Osteoblast (primary cell): ENCODE measurements around the gene SLC43A1. TPM values are rescaled to one million over a fixed set of nuclear protein-coding genes. Genes with fewer than 3 reads are reported as not detected.
A peak's percentile ranks its signal among the peaks of the same experiment; 100 is the strongest.

ENCODE experiments used
- DNase-seq: peaks from one replicate; pipeline ENCODE4 v3.0.0; 2011; ENCODE audit warnings: low spot score, mixed read lengths; ENCODE audit not compliant: insufficient read length; ENCODE audit errors: missing footprints
- H2AFZ ChIP-seq: 2 replicates; pipeline ENCODE4 v1.6.0; 2011; ENCODE audit warnings: mild to moderate bottlenecking, low read length
- H3K27ac ChIP-seq: 2 replicates; pipeline ENCODE4 v1.5.1; 2011; ENCODE audit warnings: mild to moderate bottlenecking, low read depth, low read length, moderate library complexity
- H3K27me3 ChIP-seq: 2 replicates; pipeline ENCODE4 v1.6.0; 2012; ENCODE audit warnings: mild to moderate bottlenecking, control low read depth, inconsistent platforms, low read length, moderate library complexity; ENCODE audit not compliant: insufficient read depth
- H3K36me3 ChIP-seq: 2 replicates; pipeline ENCODE4 v1.5.1; 2011; ENCODE audit warnings: mild to moderate bottlenecking, low read length, control low read depth, moderate library complexity; ENCODE audit not compliant: insufficient read depth
- H3K4me1 ChIP-seq: 2 replicates; pipeline ENCODE4 v1.5.1; 2011; ENCODE audit warnings: mild to moderate bottlenecking, low read length, control low read depth, moderate library complexity; ENCODE audit not compliant: insufficient read depth
- H3K4me2 ChIP-seq: 2 replicates; pipeline ENCODE4 v1.6.0; 2011; ENCODE audit warnings: mild to moderate bottlenecking, low read length; ENCODE audit not compliant: insufficient read depth
- H3K4me3 ChIP-seq: fragments of 200-600 bp; sonication (generic); 3 replicates; pipeline ENCODE4 v1.5.1; 2012; ENCODE audit warnings: mild to moderate bottlenecking, low read length, inconsistent platforms; ENCODE audit not compliant: insufficient read depth
- H3K79me2 ChIP-seq: 2 replicates; pipeline ENCODE4 v1.6.0; 2012; ENCODE audit warnings: mild to moderate bottlenecking, low read length, control low read depth, inconsistent platforms; ENCODE audit not compliant: insufficient read depth
- H3K9me3 ChIP-seq: 2 replicates; pipeline ENCODE4 v1.5.1; 2011; ENCODE audit warnings: low read depth, low read length, control low read depth
- H4K20me1 ChIP-seq: 2 replicates; pipeline ENCODE4 v1.6.0; 2012; ENCODE audit warnings: mild to moderate bottlenecking, low read length, control low read depth; ENCODE audit not compliant: insufficient read depth
- CTCF ChIP-seq: IDR thresholded peaks from 2 replicates; pipeline ENCODE4 v1.5.1; 2011; ENCODE audit warnings: mild to moderate bottlenecking, low read depth, low read length, moderate library complexity; ENCODE audit errors: extremely low read depth
- total RNA-seq: library from RNA; depleted of rRNA; stranded (reverse); fragments of >200 nt; gene quantifications from 2 replicates; pipeline ENCODE4 v1.2.3, GENCODE V29; 2012

Gene SLC43A1
- total RNA-seq, 1 donor = 18.5 TPM

DNA sequence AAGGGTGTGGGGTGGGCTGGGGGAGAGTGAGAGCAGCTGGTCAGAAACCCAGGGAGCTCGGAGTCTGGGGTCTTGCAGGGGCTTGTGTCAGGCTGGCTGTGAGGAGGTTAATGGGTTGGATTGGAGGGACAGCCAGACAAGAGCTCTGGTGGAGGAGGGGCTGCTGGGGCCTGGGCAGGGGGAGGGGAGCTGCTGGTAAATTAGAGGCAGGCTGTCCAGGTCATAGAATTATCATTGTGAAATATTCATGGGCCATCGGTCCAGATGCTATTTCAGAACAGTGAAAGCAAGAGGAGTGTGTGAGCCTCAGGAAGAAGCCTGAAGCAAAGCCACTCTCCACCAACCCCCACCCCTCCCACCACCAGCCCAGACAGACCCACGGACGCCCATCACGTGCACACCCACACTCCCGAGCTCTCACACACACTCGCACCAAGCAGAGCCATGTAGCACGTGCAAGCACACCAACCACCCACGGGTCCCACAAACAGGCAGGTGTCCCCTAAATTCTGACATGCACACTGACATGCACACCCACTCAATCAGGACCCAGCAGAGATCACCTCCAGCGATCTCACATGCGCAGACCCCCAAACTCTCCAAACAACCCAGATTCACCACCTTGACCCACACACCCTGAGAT is 36.4 kb downstream of the SLC43A1 start:
- H3K36me3 ChIP-seq = no peaks in the 10 kb centered on the region
- peak; percentile 85 for DNase-seq
- no peaks in the 10 kb centered on the region for H3K79me2 ChIP-seq
- H2AFZ ChIP-seq = no peak overlapping the region
- no peak overlapping the region for H3K27ac ChIP-seq
- H3K4me1 ChIP-seq = peaks cover 7% of the 10 kb centered on the region
- no peak for TF ChIP-seq CTCF
- no peak overlapping the region for H3K4me3 ChIP-seq
- no peak overlapping the region for H3K4me2 ChIP-seq
- no peaks in the 10 kb centered on the region for H4K20me1 ChIP-seq
- no peaks in the 10 kb centered on the region for H3K9me3 ChIP-seq
- H3K27me3 ChIP-seq = peaks cover 52% of the 10 kb centered on the region

GRCh38 chr11:57477507-57478189 is 37.9 kb downstream of the SLC43A1 start:
- no peaks in the 10 kb centered on the region for H3K36me3 ChIP-seq
- H3K4me2 ChIP-seq = no peak overlapping the region
- H3K4me3 ChIP-seq = no peak overlapping the region
- H3K27me3 ChIP-seq = peaks cover 45% of the 10 kb centered on the region
- no peaks in the 10 kb centered on the region for H3K9me3 ChIP-seq
- no peak for TF ChIP-seq CTCF
- H2AFZ ChIP-seq = no peak overlapping the region
- H3K27ac ChIP-seq = no peak overlapping the region
- no peaks in the 10 kb centered on the region for H4K20me1 ChIP-seq
- no peaks in the 10 kb centered on the region for H3K79me2 ChIP-seq
- no peaks in the 10 kb centered on the region for H3K4me1 ChIP-seq
- DNase-seq = peak; percentile 87

DNA sequence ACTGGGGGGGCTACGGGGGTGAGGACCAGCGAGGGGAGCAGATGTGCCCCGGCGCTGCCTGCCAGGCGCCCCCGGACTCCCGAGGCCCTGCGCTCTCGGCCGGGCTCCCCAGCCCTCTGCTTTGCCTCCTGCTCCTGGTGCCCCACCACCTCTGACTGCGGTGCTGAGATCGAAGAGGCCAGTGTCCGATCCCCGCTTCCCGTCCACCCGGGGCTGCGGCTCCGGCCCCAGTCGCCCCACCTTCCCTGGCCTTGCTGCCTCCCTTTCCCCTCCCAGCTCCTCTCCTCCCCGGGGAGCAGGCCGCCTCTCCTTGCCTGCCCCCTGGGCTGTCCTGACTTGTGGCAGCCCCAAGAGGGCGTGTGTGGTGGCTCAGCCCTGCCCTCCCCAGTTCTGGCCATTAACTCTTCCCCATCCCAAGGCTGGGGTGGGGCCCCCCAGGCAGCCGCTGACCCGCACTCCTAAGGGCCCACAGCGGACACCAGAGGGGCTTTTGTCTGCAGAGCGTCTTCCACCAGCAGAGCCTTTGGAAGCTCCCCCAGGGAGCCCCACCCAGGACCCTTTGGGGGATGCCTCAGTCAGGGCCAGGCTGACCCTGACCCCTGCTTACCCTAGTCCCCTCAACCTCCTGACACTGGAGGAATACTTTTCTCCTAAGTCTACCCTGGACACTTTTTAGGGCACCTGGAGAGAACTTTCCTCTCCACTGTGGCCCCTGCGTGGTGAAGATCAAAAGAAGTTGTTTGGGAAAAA is 38.6 kb downstream of the SLC43A1 start:
- Histone ChIP-seq H3K36me3 (no peaks in the 10 kb centered on the region), H2AFZ (no peak overlapping the region), H3K27me3 (peaks cover 38% of the 10 kb centered on the region), H4K20me1 (no peaks in the 10 kb centered on the region), H3K9me3 (no peaks in the 10 kb centered on the region), H3K4me2 (peak overlapping the region; percentile 75), H3K4me3 (peak overlapping the region; percentile 60), H3K4me1 (no peaks in the 10 kb centered on the region), H3K79me2 (no peaks in the 10 kb centered on the region), H3K27ac (no peak overlapping the region)
- no peak for TF ChIP-seq CTCF
- DNase-seq = peak; percentile 96
